K562 (cell line): Measurements from ENCODE around the gene PNPLA7. TPM values are rescaled to one million over a fixed set of nuclear protein-coding genes. Genes with fewer than 3 reads are reported as not detected.

ENCODE experiments used
- BCOR ChIP-seq: fragments of 450-650 bp; IDR thresholded peaks from 2 replicates; pipeline ENCODE4 v1.6.1; 2016
- CBX8 ChIP-seq: fragments of 200-600 bp; sonication (generic); IDR thresholded peaks from 2 replicates; pipeline ENCODE4 v1.6.1; 2012; ENCODE audit warnings: borderline replicate concordance, mixed run types, low read depth, mild to moderate bottlenecking, moderate library complexity, mixed read lengths, low read length, control low read depth, inconsistent platforms; ENCODE audit not compliant: poor library complexity, severe bottlenecking; ENCODE audit errors: extremely low read depth
- GTF3C2 ChIP-seq: IDR thresholded peaks from 3 replicates; pipeline ENCODE4 v1.6.1; 2011; ENCODE audit warnings: borderline replicate concordance, mild to moderate bottlenecking, moderate library complexity; ENCODE audit not compliant: insufficient read length; ENCODE audit errors: extremely low read depth
- MXD1 ChIP-seq: fragments of 250-450 bp; sonication (Bioruptor Pico); IDR thresholded peaks from 2 replicates; pipeline ENCODE4 v1.8.0; 2021; ENCODE audit warnings: borderline replicate concordance, mild to moderate bottlenecking, moderate library complexity; ENCODE audit not compliant: poor library complexity, severe bottlenecking
- MYBL2 ChIP-seq, 2 experiments: fragments of 450-650 bp in 1 of 2; sonication (generic) in 1 of 2; formaldehyde crosslinking in 1 of 2; IDR thresholded peaks; 2 replicates each; pipeline versions ENCODE4 v1.6.1 to v1.8.1; 2017 to 2022; ENCODE audit warnings: borderline replicate concordance in 1 of 2, inconsistent platforms in 1 of 2, low read depth in 1 of 2, mild to moderate bottlenecking in 1 of 2, missing genetic modification reagents in 1 of 2, moderate library complexity in 1 of 2
- NCOA2 ChIP-seq, 2 experiments: fragments of 450-650 bp; IDR thresholded peaks; 2 replicates each; pipeline ENCODE4 v1.6.1; 2018; ENCODE audit warnings: mild to moderate bottlenecking in 2 of 2, moderate library complexity in 1 of 2; ENCODE audit not compliant: partially characterized antibody in 2 of 2
- PML ChIP-seq: IDR thresholded peaks from 2 replicates; pipeline ENCODE4 v1.6.1; 2012; ENCODE audit warnings: low read length, inconsistent platforms
- SMAD4 ChIP-seq: fragments of 250-450 bp; sonication (Bioruptor Pico); conservative IDR thresholded peaks from 2 replicates; pipeline ENCODE4 v1.8.0; 2021; ENCODE audit warnings: inconsistent platforms, mild to moderate bottlenecking, moderate library complexity
- SRF ChIP-seq, 2 experiments: fragments of 250-450, 450-650 bp in 1 of 2; sonication (Bioruptor Pico) in 1 of 2; sonication (generic) in 1 of 2; formaldehyde crosslinking; IDR thresholded peaks; 2 replicates each; pipeline versions ENCODE4 v1.5.0 to v1.5.1; 2020 to 2022; ENCODE audit warnings: mild to moderate bottlenecking in 1 of 2, missing genetic modification reagents in 1 of 2
- ZBTB26 ChIP-seq: fragments of 450-650 bp; formaldehyde crosslinking; IDR thresholded peaks from 2 replicates; pipeline ENCODE4 v1.4.0; 2022; ENCODE audit warnings: missing genetic modification characterization
- ZFP1 ChIP-seq: fragments of 450-650 bp; formaldehyde crosslinking; IDR thresholded peaks from 2 replicates; pipeline ENCODE4 v1.4.0; 2020; ENCODE audit warnings: mild to moderate bottlenecking, mixed read lengths
- ZFP36 ChIP-seq: fragments of 150-350 bp; IDR thresholded peaks from 2 replicates; pipeline ENCODE4 v1.6.1; 2018; ENCODE audit warnings: low read length, low read depth; ENCODE audit not compliant: partially characterized antibody
- ZNF431 ChIP-seq: sonication (generic); formaldehyde crosslinking; IDR thresholded peaks from 2 replicates; pipeline ENCODE4 v1.8.0; 2022; ENCODE audit warnings: mild to moderate bottlenecking, missing genetic modification reagents
- ZNF436 ChIP-seq: fragments of 250-450, 450-650 bp; sonication (Bioruptor Pico); formaldehyde crosslinking; IDR thresholded peaks from 2 replicates; pipeline ENCODE4 v1.7.0; 2020; ENCODE audit warnings: mild to moderate bottlenecking
- ZNF609 ChIP-seq: sonication (generic); formaldehyde crosslinking; IDR thresholded peaks from 2 replicates; pipeline ENCODE4 v1.8.1; 2023; ENCODE audit warnings: missing genetic modification reagents, mild to moderate bottlenecking, borderline replicate concordance
- polyA plus RNA-seq, 8 experiments: library from polyadenylated mRNA; depleted of rRNA in 4 of 8; stranded (reverse) in 5 of 8; unstranded in 3 of 8; fragments of >200 nt; fragmentation: Nextera tagmentation in 2 of 8; fragmentation: Illumina TruSeq in 1 of 8; extraction: Ambion mirVana in 2 of 8; extraction: Trizol in 1 of 8; gene quantifications; 2 replicates each; pipeline versions ENCODE4 v1.2.1 to v1.2.3, GENCODE V29; 2011 to 2014; ENCODE audit warnings: inconsistent platforms in 1 of 8, missing spikeins in 1 of 8
- total RNA-seq, 7 experiments: library from RNA; depleted of rRNA in 6 of 7; stranded (reverse); fragments of >200 nt in 6 of 7; fragmentation: Illumina TruSeq in 2 of 7; extraction: Trizol in 2 of 7; gene quantifications; 2 replicates each; pipeline versions ENCODE4 v1.2.1 to v1.2.3, GENCODE V29; 2011 to 2021; ENCODE audit warnings: low replicate concordance in 1 of 7
- TF ChIP-seq, protein P1 (sequence below): fragments of 450-650 bp; formaldehyde crosslinking; IDR thresholded peaks from 2 replicates; pipeline ENCODE4 v1.4.0; 2020; ENCODE audit warnings: mild to moderate bottlenecking

PNPLA7 gene
- total and polyA plus RNA-seq, 9 of the 15 experiments (the other 6 are each of a cell fraction or from before 2014, with no cell fraction given): 0.01 to 0.85 (median 0.19) TPM; not detected in 1

GRCh38 chr9:137456864-137457405 lies 93.3 kb downstream of the PNPLA7 start (continued):
- TF ChIP-seq GTF3C2 (peak; percentile 62), SMAD4 (CRISPR knock-in tag) (no peak), CBX8 (no peak), ZFP1 (CRISPR knock-in tag) (no peak), ZFP36 (peak; percentile 99), ZBTB26 (CRISPR knock-in tag) (no peak), ZNF436 (peak; percentile 91), MYBL2 (IDR thresholded peaks at IDR 0.05; ENCODE audit: low read depth) (no peak), MYBL2 (CRISPR knock-in tag; IDR thresholded peaks at IDR 0.05; ENCODE audit: borderline replicate concordance) (no peak), BCOR (peak; percentile 88), SRF (CRISPR knock-in tag; IDR thresholded peaks at IDR 0.05) (no peak), NCOA2 (IDR thresholded peaks at IDR 0.05; ENCODE audit: partially characterized antibody in 2 of 2) (no peak), ZNF609 (CRISPR knock-in tag) (no peak), ZNF431 (no peak), MXD1 (CRISPR knock-in tag) (no peak), PML (no peak)
- TF ChIP-seq, protein P1, sequence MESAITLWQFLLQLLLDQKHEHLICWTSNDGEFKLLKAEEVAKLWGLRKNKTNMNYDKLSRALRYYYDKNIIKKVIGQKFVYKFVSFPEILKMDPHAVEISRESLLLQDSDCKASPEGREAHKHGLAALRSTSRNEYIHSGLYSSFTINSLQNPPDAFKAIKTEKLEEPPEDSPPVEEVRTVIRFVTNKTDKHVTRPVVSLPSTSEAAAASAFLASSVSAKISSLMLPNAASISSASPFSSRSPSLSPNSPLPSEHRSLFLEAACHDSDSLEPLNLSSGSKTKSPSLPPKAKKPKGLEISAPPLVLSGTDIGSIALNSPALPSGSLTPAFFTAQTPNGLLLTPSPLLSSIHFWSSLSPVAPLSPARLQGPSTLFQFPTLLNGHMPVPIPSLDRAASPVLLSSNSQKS (CRISPR knock-in tag): no peak
